Stimulated activated CD8-positive, alpha-beta memory T cell treated with anti-CD3 and anti-CD28 coated beads, Interleukin-7, amount 100 ng/mL, for 24 hours (primary cell): ENCODE measurements around the gene RNFT2.

Experiments used
- DNase-seq: peaks from one replicate; pipeline ENCODE4 v3.0.0-alpha.2; 2020; ENCODE audit warnings: low read depth

The RNFT2 gene

GRCh38 chr12:116737774-116738657 is at the start of gene RNFT2, which contains the start of gene SPRING1:
Gene RNFT2, plus strand, starts transcription at chr12:116738315. Its CDS starts 2,183 bp downstream, at chr12:116740498.
Gene SPRING1, minus strand, starts transcription at chr12:116738069. Its CDS starts 169 bp downstream, at chr12:116737900.
- peak; percentile 98 for DNase-seq

- DNase-seq: no peak
Observed at GRCh38 chr12:116689521-116689920, 48.6 kb upstream of the RNFT2 start.

GRCh38 chr12:116689979-116690744 is 48.0 kb upstream of the RNFT2 start:
- DNase-seq: no peak

- no peak for DNase-seq
Observed at GRCh38 chr12:116691205-116691604, 46.9 kb upstream of the RNFT2 start.

- DNase-seq: no peak
Observed at GRCh38 chr12:116691636-116692035, 46.5 kb upstream of the RNFT2 start.

- DNase-seq: no peak
Observed at GRCh38 chr12:116692605-116693004, 45.5 kb upstream of the RNFT2 start.

- no peak for DNase-seq
Observed at GRCh38 chr12:116693286-116694227, 44.6 kb upstream of the RNFT2 start.

GRCh38 chr12:116694653-116695463 is 43.3 kb upstream of the RNFT2 start:
- DNase-seq: no peak

GRCh38 chr12:116695464-116695725 is 42.7 kb upstream of the RNFT2 start:
- no peak for DNase-seq

- DNase-seq: no peak
Observed at GRCh38 chr12:116697305-116697704, 40.8 kb upstream of the RNFT2 start.

- DNase-seq: no peak
Observed at GRCh38 chr12:116697716-116698115, 40.4 kb upstream of the RNFT2 start.

GRCh38 chr12:116698116-116698515 is 40.0 kb upstream of the RNFT2 start:
- DNase-seq: no peak

GRCh38 chr12:116698554-116699075 is 39.5 kb upstream of the RNFT2 start:
- DNase-seq: no peak

- no peak for DNase-seq
Observed at GRCh38 chr12:116700066-116700465, 38.0 kb upstream of the RNFT2 start.

GRCh38 chr12:116701432-116701831 is 36.7 kb upstream of the RNFT2 start:
- DNase-seq: no peak

GRCh38 chr12:116703214-116703795 is 34.8 kb upstream of the RNFT2 start:
- peak; percentile 35 for DNase-seq

GRCh38 chr12:116707751-116708150 is 30.4 kb upstream of the RNFT2 start:
- no peak for DNase-seq

- no peak for DNase-seq
Observed at GRCh38 chr12:116708826-116709756, 29.0 kb upstream of the RNFT2 start.

GRCh38 chr12:116709768-116710167 is 28.3 kb upstream of the RNFT2 start:
- DNase-seq: no peak
